Skeletal muscle tissue (tissue), 4 donors: ENCODE data around the gene PTPRN2. TPM values are rescaled to one million over a fixed set of nuclear protein-coding genes. Genes with fewer than 3 reads are reported as not detected.
"Not testable (repeated sequence)": the region's sequence is repeated elsewhere in the genome, so short reads cannot be mapped to it uniquely, and the experiment has no call there.

Experiments used
- H3K27ac ChIP-seq: one replicate; pipeline ENCODE4 v1.7.0; 2013; ENCODE audit warnings: mild to moderate bottlenecking, low read depth, low read length, inconsistent platforms
- H3K27me3 ChIP-seq, 3 donors: one replicate each; pipeline ENCODE4 v1.7.0; 2013; ENCODE audit warnings: low read length in 3 of 3; ENCODE audit not compliant: control insufficient read depth in 3 of 3, insufficient read depth in 3 of 3
- H3K36me3 ChIP-seq, 3 donors: one replicate each; pipeline ENCODE4 v1.7.0; 2013; ENCODE audit warnings: low read length in 3 of 3; ENCODE audit not compliant: control insufficient read depth in 3 of 3, insufficient read depth in 3 of 3
- H3K4me1 ChIP-seq, 3 donors: one replicate each; pipeline ENCODE4 v1.7.0; 2013; ENCODE audit warnings: low read length in 3 of 3, mild to moderate bottlenecking in 3 of 3; ENCODE audit not compliant: control insufficient read depth in 3 of 3, insufficient read depth in 3 of 3
- H3K4me3 ChIP-seq, 3 donors: one replicate each; pipeline ENCODE4 v1.7.0; 2013; ENCODE audit warnings: low read length in 3 of 3
- H3K9ac ChIP-seq, 3 donors: one replicate each; pipeline ENCODE4 v1.7.0; 2013; ENCODE audit warnings: low read length in 3 of 3, mild to moderate bottlenecking in 3 of 3, moderate library complexity in 2 of 3, low read depth in 1 of 3
- H3K9me3 ChIP-seq, 3 donors: one replicate each; pipeline ENCODE4 v1.7.0; 2013; ENCODE audit warnings: low read length in 3 of 3; ENCODE audit not compliant: control insufficient read depth in 3 of 3
- total RNA-seq: library from RNA; depleted of rRNA; stranded (reverse); fragments of >200 nt; gene quantifications from one replicate; pipeline ENCODE4 v1.2.3, GENCODE V29; 2014
- donor health status: Osteomylitis.

Gene PTPRN2
- total RNA-seq, 1 donor from 2014 or later, result 1.6 TPM

GRCh38 chr7:158422196-158422886 lies 165.3 kb downstream of the PTPRN2 start:
- Histone ChIP-seq H3K4me1 (no peaks in the 10 kb centered on the region), H3K9me3 (peaks cover 0 to 9% (median 3%) of the 10 kb centered on the region in 3 donors), H3K9ac (no peak overlapping the region), H3K36me3 (no peaks in the 10 kb centered on the region), H3K4me3 (no peak overlapping the region), H3K27me3 (peaks cover 0 to 3% (median 3%) of the 10 kb centered on the region in 3 donors), H3K27ac (no peak overlapping the region)

GRCh38 chr7:158421361-158421760 lies 166.3 kb downstream of the PTPRN2 start:
- no peaks in the 10 kb centered on the region for H3K36me3 ChIP-seq
- no peak overlapping the region for H3K9ac ChIP-seq
- peaks cover 0 to 9% (median 3%) of the 10 kb centered on the region in 3 donors for H3K9me3 ChIP-seq
- H3K27ac ChIP-seq, result no peak overlapping the region
- H3K4me3 ChIP-seq, result no peak overlapping the region
- peaks cover 0 to 3% (median 3%) of the 10 kb centered on the region in 3 donors for H3K27me3 ChIP-seq
- no peaks in the 10 kb centered on the region for H3K4me1 ChIP-seq

GRCh38 chr7:158420591-158421340 lies 166.9 kb downstream of the PTPRN2 start:
- no peaks in the 10 kb centered on the region for H3K4me1 ChIP-seq
- no peaks in the 10 kb centered on the region for H3K36me3 ChIP-seq
- peaks cover 0 to 9% (median 5%) of the 10 kb centered on the region in 3 donors for H3K9me3 ChIP-seq
- peaks cover 0 to 3% (median 3%) of the 10 kb centered on the region in 3 donors for H3K27me3 ChIP-seq
- H3K27ac ChIP-seq, result no peak overlapping the region
- no peak overlapping the region for H3K4me3 ChIP-seq
- no peak overlapping the region for H3K9ac ChIP-seq

GRCh38 chr7:158419238-158419785 lies 168.3 kb downstream of the PTPRN2 start:
- Histone ChIP-seq H3K36me3 (no peaks in the 10 kb centered on the region), H3K4me1 (no peaks in the 10 kb centered on the region)

GRCh38 chr7:158418395-158418794 lies 169.2 kb downstream of the PTPRN2 start:
- H3K9ac ChIP-seq, H3K36me3 ChIP-seq, H3K4me3 ChIP-seq, H3K27me3 ChIP-seq, H3K9me3 ChIP-seq, H3K27ac ChIP-seq, H3K4me1 ChIP-seq: not testable (repeated sequence)

More at GRCh38 chr7:158419238-158419785, 168.3 kb downstream of the PTPRN2 start:
- no peak overlapping the region for H3K27ac ChIP-seq
- H3K4me3 ChIP-seq, result no peak overlapping the region
- no peak overlapping the region for H3K9ac ChIP-seq
- peaks cover 0 to 9% (median 5%) of the 10 kb centered on the region in 3 donors for H3K9me3 ChIP-seq
- peaks cover 0 to 3% (median 3%) of the 10 kb centered on the region in 3 donors for H3K27me3 ChIP-seq

- Histone ChIP-seq H3K27ac (no peak overlapping the region), H3K9ac (no peak overlapping the region), H3K27me3 (peaks cover 0 to 3% (median 0%) of the 10 kb centered on the region in 3 donors), H3K9me3 (peaks cover 0 to 9% (median 5%) of the 10 kb centered on the region in 3 donors), H3K4me3 (no peak overlapping the region), H3K36me3 (no peaks in the 10 kb centered on the region), H3K4me1 (no peaks in the 10 kb centered on the region)
These were observed 171.2 kb downstream of the PTPRN2 start for GRCh38 chr7:158416283-158416933.

GRCh38 chr7:158415316-158415715 lies 172.3 kb downstream of the PTPRN2 start:
- no peaks in the 10 kb centered on the region for H3K36me3 ChIP-seq
- peaks cover 0 to 9% (median 5%) of the 10 kb centered on the region in 3 donors for H3K9me3 ChIP-seq
- H3K27me3 ChIP-seq, result no peaks in the 10 kb centered on the region
- no peak overlapping the region for H3K4me3 ChIP-seq
- no peak overlapping the region for H3K27ac ChIP-seq
- no peaks in the 10 kb centered on the region for H3K4me1 ChIP-seq
- no peak overlapping the region for H3K9ac ChIP-seq

GRCh38 chr7:158414486-158414961 lies 173.1 kb downstream of the PTPRN2 start:
- Histone ChIP-seq H3K36me3 (no peaks in the 10 kb centered on the region), H3K9ac (no peak overlapping the region), H3K9me3 (peaks cover 0 to 9% (median 5%) of the 10 kb centered on the region in 3 donors), H3K27ac (no peak overlapping the region), H3K4me3 (no peak overlapping the region), H3K27me3 (peaks cover 0 to 5% (median 0%) of the 10 kb centered on the region in 3 donors), H3K4me1 (no peaks in the 10 kb centered on the region)

GRCh38 chr7:158414002-158414401 lies 173.6 kb downstream of the PTPRN2 start:
- peaks cover 0 to 10% (median 0%) of the 10 kb centered on the region in 3 donors for H3K27me3 ChIP-seq
- no peak overlapping the region for H3K4me3 ChIP-seq

More at GRCh38 chr7:158414002-158414401, 173.6 kb downstream of the PTPRN2 start:
- Histone ChIP-seq H3K27ac (no peak overlapping the region), H3K4me1 (no peaks in the 10 kb centered on the region), H3K9ac (no peak overlapping the region), H3K36me3 (no peaks in the 10 kb centered on the region), H3K9me3 (peaks cover 0 to 9% (median 5%) of the 10 kb centered on the region in 3 donors)
